ENCODE measurements around the gene RNF220.
"Not testable (repeated sequence)": the region's sequence is repeated elsewhere in the genome, so short reads cannot be mapped to it uniquely, and the experiment has no call there.

The RNF220 gene

GRCh38 chr1:44694863-44695478 lies 289.9 kb downstream of the RNF220 start:
- no peak for DNase-seq (ENCODE audit: extremely low read depth, low read depth)
- no peak overlapping the region for H3K4me3 ChIP-seq (replicated peaks; ENCODE audit: low read depth, low read length)
- TF ChIP-seq, protein P1, sequence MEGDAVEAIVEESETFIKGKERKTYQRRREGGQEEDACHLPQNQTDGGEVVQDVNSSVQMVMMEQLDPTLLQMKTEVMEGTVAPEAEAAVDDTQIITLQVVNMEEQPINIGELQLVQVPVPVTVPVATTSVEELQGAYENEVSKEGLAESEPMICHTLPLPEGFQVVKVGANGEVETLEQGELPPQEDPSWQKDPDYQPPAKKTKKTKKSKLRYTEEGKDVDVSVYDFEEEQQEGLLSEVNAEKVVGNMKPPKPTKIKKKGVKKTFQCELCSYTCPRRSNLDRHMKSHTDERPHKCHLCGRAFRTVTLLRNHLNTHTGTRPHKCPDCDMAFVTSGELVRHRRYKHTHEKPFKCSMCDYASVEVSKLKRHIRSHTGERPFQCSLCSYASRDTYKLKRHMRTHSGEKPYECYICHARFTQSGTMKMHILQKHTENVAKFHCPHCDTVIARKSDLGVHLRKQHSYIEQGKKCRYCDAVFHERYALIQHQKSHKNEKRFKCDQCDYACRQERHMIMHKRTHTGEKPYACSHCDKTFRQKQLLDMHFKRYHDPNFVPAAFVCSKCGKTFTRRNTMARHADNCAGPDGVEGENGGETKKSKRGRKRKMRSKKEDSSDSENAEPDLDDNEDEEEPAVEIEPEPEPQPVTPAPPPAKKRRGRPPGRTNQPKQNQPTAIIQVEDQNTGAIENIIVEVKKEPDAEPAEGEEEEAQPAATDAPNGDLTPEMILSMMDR (IDR thresholded peaks at IDR 0.05; ENCODE audit: low read depth, low read length, missing control alignments), result no peak

- DNase-seq (ENCODE audit: extremely low read depth, low read depth), result no peak
- TF ChIP-seq, protein P1 (IDR thresholded peaks at IDR 0.05; ENCODE audit: low read depth, low read length, missing control alignments), result no peak
- H3K4me3 ChIP-seq (replicated peaks; ENCODE audit: low read depth, low read length), result no peak overlapping the region
Measured at GRCh38 chr1:44695671-44696070, 290.6 kb downstream of the RNF220 start.

DNA sequence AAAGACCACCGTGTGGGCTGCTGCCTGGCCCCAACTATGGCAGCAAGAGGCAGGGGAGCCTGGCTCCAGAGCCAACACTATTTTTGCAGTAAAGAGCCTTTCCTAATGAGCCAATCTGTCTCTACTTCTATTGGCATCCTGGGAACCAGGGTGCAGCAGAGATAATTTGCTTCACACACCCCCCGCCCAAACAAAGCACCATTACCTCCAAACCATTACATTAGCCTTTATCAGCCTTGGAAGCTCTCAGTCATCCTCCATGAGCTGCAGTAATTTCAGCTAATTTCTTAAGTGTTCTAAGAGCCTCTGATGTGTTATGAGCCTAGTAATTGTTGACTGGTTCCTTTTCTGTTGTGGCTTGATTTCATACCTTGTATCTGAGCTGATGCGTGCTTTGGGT lies 291.0 kb downstream of the RNF220 start:
- no peak overlapping the region for H3K4me3 ChIP-seq (replicated peaks; ENCODE audit: low read depth, low read length)
- DNase-seq (ENCODE audit: extremely low read depth, low read depth), result no peak
- TF ChIP-seq, protein P1 (IDR thresholded peaks at IDR 0.05; ENCODE audit: low read depth, low read length, missing control alignments), result no peak

DNA sequence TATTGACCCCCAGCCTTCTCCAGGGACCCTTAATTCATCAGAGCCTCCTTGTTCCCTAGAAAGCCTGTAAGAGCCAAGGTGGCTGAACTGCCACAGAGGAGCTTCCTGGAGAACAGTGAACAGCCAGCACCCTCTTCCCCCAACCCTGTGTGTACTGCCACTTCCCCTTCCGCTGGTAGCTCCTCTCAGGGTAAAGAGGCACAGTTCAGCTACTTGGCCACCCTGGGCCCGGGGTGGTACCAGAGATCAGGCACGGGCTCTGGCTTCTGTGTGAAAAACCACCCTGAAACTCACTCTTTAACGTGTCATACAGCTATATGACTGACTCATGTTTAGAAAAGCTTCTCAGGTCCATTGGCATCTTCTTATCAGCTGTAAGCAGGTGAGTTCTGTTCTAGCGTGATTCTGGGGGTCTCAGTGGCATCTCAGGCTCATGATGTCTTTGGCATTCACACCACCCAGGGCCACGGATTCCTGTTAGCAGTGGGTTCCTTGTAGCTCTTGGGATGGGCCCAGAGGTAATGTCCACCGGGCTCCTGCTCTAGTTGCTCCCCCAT lies 291.8 kb downstream of the RNF220 start:
- H3K4me3 ChIP-seq (replicated peaks; ENCODE audit: low read depth, low read length), result no peak overlapping the region
- no peak for DNase-seq (ENCODE audit: extremely low read depth, low read depth)
- TF ChIP-seq, protein P1 (IDR thresholded peaks at IDR 0.05; ENCODE audit: low read depth, low read length, missing control alignments), result no peak

GRCh38 chr1:44698138-44698537 lies 293.1 kb downstream of the RNF220 start:
- DNase-seq (ENCODE audit: extremely low read depth, low read depth), result no peak
- no peak overlapping the region for H3K4me3 ChIP-seq (replicated peaks; ENCODE audit: low read depth, low read length)
- TF ChIP-seq, protein P1 (IDR thresholded peaks at IDR 0.05; ENCODE audit: low read depth, low read length, missing control alignments), result no peak

- not testable (repeated sequence) for DNase-seq (ENCODE audit: extremely low read depth, low read depth); H3K4me3 ChIP-seq (replicated peaks; ENCODE audit: low read depth, low read length)
Measured at GRCh38 chr1:44699375-44699774, 294.3 kb downstream of the RNF220 start.

- no peak overlapping the region for H3K4me3 ChIP-seq (replicated peaks; ENCODE audit: low read depth, low read length)
- DNase-seq (ENCODE audit: extremely low read depth, low read depth), result no peak
- TF ChIP-seq, protein P1 (IDR thresholded peaks at IDR 0.05; ENCODE audit: low read depth, low read length, missing control alignments), result no peak
Measured at GRCh38 chr1:44700573-44700972, 295.5 kb downstream of the RNF220 start.

Measured in HFF-Myc (cell line).